SJSA1 (cell line): ENCODE data around the gene KRT78. TPM values are rescaled to one million over a fixed set of nuclear protein-coding genes. Genes with fewer than 3 reads are reported as not detected.
A peak's percentile ranks its signal among the peaks of the same experiment; 100 is the strongest.

Source experiments
- DNase-seq, 2 experiments: peaks; one replicate each; pipeline ENCODE4 v3.0.0-alpha.2; 2015 to 2020; ENCODE audit warnings: low spot score in 2 of 2, low read depth in 1 of 2
- H3K27ac ChIP-seq: fragments of 250-450 bp; sonication (Bioruptor Pico); 2 replicates; pipeline ENCODE4 v1.5.1; 2020; ENCODE audit warnings: mild to moderate bottlenecking, moderate library complexity
- H3K27me3 ChIP-seq: fragments of 250-450 bp; sonication (Bioruptor Pico); replicated peaks from 2 replicates; pipeline ENCODE4 v1.5.1; 2020; ENCODE audit warnings: mild to moderate bottlenecking, moderate library complexity
- H3K36me3 ChIP-seq: fragments of 250-450 bp; sonication (Bioruptor Pico); 2 replicates; pipeline ENCODE4 v1.5.1; 2020; ENCODE audit warnings: mild to moderate bottlenecking
- H3K4me1 ChIP-seq: fragments of 250-450 bp; sonication (Bioruptor Pico); replicated peaks from 2 replicates; pipeline ENCODE4 v1.6.1; 2021; ENCODE audit warnings: mild to moderate bottlenecking
- H3K4me3 ChIP-seq: fragments of 250-450 bp; sonication (Bioruptor Pico); 2 replicates; pipeline ENCODE4 v1.5.1; 2020; ENCODE audit warnings: mild to moderate bottlenecking
- H3K9me3 ChIP-seq: fragments of 250-450 bp; sonication (Bioruptor Pico); replicated peaks from 2 replicates; pipeline ENCODE4 v1.5.1; 2020; ENCODE audit warnings: mild to moderate bottlenecking
- total RNA-seq: library from RNA; depleted of rRNA; stranded (reverse); fragments of >200 nt; shearing (Covaris generic); gene quantifications from 2 replicates; pipeline ENCODE4 v1.2.3, GENCODE V29; 2014

The KRT78 gene
- total RNA-seq, 1 experiment from 2014 or later: 0.21 TPM

DNA sequence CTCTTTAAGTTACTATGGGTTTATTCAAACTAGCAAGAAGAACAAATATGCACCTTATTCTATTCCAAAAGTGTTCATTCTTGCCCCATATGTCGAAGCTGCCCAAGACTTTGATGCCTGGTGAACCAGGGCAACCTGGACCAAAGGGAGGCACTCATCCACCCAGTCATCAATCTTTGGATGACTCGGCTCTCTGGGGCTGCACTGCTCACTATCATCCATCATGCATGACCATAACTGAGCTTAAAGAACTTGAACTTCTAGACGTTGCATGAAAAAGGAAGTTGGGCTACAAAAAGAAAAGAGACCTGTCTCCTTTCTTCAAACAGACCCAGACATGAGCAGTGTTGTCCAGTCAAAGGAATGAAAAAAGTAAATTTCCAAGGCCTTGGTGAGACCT lies 36.0 kb downstream of the KRT78 start:
- H3K4me1 ChIP-seq: 0 out of 2 replicates have a peak, but pooled peaks cover 3% of the 10 kb centered on the region
- H3K27ac ChIP-seq: no peak overlapping the region
- peaks cover 31% of the 10 kb centered on the region for H3K9me3 ChIP-seq
- peaks cover 93% of the 10 kb centered on the region for H3K27me3 ChIP-seq
- H3K4me3 ChIP-seq: no peak overlapping the region
- DNase-seq: peak in 1 of 2 experiments; percentile 94
- no peaks in the 10 kb centered on the region for H3K36me3 ChIP-seq

DNA sequence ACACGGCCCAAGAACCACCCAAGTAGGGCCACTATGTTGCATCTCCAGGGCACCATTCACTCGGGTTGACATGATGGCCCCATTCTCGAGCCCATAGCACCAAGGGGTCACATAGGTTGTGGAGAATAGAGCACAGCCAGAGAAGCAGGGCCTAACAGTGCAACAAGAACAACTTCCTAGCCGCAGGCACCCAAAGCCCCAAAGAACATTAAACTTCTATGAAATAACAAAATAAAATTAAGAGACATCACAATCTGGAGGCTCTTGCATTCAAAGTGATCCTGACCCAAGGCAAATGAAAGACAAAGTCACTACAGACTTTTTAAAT lies 36.8 kb downstream of the KRT78 start:
- Histone ChIP-seq H3K4me3 (no peak overlapping the region), H3K4me1 (0 out of 2 replicates have a peak, but pooled peaks cover 3% of the 10 kb centered on the region), H3K27me3 (peaks cover 93% of the 10 kb centered on the region), H3K36me3 (no peaks in the 10 kb centered on the region), H3K9me3 (peaks cover 31% of the 10 kb centered on the region), H3K27ac (no peak overlapping the region)
- peak in 1 of 2 experiments; percentile 94 for DNase-seq

DNA sequence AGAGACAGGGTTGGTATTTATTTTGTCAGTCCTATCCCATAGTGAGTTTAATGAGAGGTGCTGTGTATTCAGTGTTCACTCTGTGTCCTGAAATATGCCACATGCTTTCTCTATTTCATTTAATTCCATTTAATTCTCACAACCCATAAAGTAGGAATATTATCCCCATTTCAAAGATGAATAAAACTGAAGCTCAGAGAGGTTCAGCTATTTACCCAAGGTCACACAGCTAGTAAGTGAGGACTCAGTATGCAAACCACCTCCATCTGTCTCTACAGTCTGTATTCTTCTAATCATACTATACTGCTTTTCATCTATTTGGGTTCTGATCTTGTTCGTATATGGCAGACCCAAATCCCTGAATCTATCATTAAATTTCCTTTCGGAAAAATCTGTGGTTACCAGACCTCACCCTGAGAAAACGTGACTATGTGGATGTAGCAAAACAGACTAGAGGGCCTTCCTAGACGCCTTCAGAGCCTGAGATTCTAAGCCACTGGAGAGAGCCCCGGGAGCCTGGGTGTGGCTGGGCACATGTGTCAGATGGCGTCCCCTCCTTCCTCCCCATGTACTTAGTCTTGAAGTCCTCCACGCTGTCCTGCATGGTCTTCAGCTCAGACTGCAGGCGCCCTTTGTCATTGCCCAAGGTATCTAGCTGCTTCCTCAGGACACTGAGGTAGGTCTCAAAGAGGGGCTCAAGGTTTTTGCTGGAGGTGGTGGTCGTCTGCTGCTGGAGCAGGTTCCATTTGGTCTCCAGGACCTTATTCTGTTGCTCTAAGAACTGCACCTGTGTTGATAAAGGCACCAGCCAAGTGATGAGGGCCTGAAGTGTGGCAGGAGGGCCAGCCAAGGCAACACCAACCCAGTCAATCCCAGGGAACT lies 37.4 kb downstream of the KRT78 start:
- Histone ChIP-seq H3K4me1 (0 out of 2 replicates have a peak, but pooled peaks cover 3% of the 10 kb centered on the region), H3K27me3 (peaks cover 95% of the 10 kb centered on the region), H3K4me3 (no peak overlapping the region), H3K36me3 (no peaks in the 10 kb centered on the region), H3K27ac (no peak overlapping the region), H3K9me3 (peaks cover 30% of the 10 kb centered on the region)
- DNase-seq: peak; percentile 80 to 94

DNA sequence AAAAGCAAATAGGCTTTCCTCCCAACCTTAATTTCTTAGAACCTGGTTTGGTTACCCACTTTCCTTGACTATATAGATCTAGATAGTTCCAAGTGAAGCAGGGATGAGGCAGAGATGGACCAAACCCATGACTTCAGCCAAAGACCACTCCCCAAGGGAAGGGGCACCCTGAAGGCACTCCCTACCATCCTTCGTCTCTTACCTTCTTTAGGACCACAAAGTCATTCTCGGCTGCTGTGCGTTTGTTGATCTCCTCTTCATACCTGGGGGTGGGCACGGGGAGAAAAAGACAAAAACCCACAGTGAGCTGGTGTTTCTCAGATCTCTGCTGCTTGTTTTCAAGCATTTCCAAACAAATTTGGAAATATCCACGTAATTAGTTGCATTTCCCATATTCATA lies 38.2 kb downstream of the KRT78 start:
- H3K4me1 ChIP-seq: 0 out of 2 replicates have a peak, but pooled peaks cover 3% of the 10 kb centered on the region
- peaks cover 32% of the 10 kb centered on the region for H3K9me3 ChIP-seq
- H3K4me3 ChIP-seq: no peak overlapping the region
- H3K27ac ChIP-seq: no peak overlapping the region
- DNase-seq: peak; percentile 79 to 93
- peaks cover 96% of the 10 kb centered on the region for H3K27me3 ChIP-seq
- H3K36me3 ChIP-seq: no peaks in the 10 kb centered on the region

DNA sequence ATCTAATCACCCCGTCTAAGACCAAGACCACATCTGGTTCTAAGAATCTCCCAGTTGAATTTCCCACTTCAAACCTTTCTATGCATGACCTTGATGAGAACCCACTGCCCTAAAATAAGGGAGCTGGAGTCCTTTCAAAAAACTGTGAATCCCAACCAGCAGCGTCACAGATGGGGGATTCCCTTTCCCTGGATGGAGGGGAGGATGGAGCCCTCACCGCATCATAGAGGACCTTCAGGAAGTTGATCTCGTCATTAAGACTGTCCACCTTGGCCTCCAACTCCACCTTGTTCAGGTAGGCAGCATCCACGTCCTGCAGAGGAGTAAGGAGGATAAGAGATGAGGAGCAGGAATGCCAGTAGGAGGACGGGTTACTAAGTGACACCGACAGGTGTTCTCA lies 39.6 kb downstream of the KRT78 start:
- Histone ChIP-seq H3K27me3 (peaks cover 87% of the 10 kb centered on the region), H3K4me1 (0 out of 2 replicates have a peak, but pooled peaks cover under 1% of the 10 kb centered on the region), H3K9me3 (peaks cover 30% of the 10 kb centered on the region), H3K36me3 (no peaks in the 10 kb centered on the region), H3K4me3 (no peak overlapping the region), H3K27ac (no peak overlapping the region)
- DNase-seq: peak in 1 of 2 experiments; percentile 94

DNA sequence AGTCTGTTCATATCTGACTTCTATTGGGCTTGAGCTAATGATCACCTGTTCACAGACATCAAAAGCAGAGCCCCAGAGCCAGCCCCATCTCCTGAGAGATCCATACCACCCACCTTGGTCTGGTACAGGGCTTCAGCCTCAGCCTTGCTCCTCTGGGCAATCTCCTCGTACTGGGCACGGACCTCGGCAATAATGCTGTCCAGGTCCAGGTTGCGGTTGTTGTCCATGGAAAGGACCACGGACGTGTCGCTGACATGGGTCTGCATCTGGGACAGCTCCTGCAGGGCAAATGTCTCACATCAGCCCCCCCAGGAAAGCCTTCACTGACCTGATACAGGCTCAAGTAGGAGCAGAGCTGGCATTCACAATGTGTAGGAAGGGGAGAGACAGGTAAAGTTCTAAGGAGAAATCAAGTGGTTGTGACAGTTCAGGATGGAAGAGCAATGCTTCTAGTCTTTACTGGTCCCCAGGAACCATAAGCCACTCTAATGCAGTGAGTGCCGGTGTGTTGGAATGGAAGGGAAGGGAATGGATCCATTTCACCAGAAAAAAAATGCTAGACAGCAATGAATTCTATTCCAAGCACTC lies 40.1 kb downstream of the KRT78 start:
- no peaks in the 10 kb centered on the region for H3K36me3 ChIP-seq
- peaks cover 87% of the 10 kb centered on the region for H3K27me3 ChIP-seq
- no peak overlapping the region for H3K4me3 ChIP-seq
- no peak overlapping the region for H3K27ac ChIP-seq
- no peaks in the 10 kb centered on the region for H3K4me1 ChIP-seq
- H3K9me3 ChIP-seq: peaks cover 30% of the 10 kb centered on the region
- DNase-seq: peak; percentile 78 to 94

DNA sequence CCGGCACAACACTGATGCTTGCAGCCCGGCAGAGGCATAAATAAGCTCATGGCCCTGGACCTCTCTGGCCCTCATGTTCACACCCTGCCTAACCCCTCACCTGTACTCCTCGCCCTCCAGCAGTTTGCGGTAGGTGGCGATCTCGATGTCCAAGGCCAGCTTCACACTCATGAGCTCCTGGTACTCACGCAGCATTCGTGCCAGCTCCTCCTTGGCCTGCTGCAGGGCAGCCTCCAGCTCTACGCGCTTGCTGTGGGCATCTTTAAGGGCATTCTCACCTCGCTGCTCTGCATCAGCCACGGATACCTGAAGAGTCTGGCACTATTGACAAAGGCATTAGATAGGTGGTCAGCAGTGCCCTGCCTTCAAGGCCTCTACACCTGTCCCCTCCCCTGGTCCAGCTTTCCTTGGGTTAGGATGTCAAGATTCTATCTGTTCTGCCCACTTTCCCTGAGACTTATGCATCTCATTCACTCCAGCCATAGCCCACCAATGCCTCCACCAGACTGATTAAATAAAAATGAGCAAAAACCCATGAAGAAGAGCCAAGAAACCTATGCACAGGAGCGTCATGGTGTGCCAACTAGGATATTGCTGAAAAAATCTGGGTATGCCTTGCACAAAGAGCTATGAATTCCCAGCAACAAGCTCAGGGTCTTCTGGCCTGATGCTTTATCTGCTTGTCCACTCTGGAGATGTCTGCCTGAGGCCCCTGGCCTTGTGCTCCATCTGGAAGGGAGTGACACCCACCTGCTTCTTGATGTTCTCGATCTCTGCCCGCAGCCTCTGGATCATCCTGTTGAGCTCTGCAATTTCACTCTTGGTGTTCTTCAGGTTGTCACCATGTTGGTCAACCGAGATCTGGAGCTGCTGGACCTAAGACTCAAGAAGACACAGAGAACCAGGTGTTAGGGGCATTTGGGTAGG lies 41.0 kb downstream of the KRT78 start:
- Histone ChIP-seq H3K4me3 (no peak overlapping the region), H3K9me3 (peaks cover 33% of the 10 kb centered on the region), H3K27me3 (peaks cover 85% of the 10 kb centered on the region), H3K27ac (no peak overlapping the region), H3K36me3 (no peaks in the 10 kb centered on the region), H3K4me1 (no peaks in the 10 kb centered on the region)
- peak; percentile 82 to 95 for DNase-seq

DNA sequence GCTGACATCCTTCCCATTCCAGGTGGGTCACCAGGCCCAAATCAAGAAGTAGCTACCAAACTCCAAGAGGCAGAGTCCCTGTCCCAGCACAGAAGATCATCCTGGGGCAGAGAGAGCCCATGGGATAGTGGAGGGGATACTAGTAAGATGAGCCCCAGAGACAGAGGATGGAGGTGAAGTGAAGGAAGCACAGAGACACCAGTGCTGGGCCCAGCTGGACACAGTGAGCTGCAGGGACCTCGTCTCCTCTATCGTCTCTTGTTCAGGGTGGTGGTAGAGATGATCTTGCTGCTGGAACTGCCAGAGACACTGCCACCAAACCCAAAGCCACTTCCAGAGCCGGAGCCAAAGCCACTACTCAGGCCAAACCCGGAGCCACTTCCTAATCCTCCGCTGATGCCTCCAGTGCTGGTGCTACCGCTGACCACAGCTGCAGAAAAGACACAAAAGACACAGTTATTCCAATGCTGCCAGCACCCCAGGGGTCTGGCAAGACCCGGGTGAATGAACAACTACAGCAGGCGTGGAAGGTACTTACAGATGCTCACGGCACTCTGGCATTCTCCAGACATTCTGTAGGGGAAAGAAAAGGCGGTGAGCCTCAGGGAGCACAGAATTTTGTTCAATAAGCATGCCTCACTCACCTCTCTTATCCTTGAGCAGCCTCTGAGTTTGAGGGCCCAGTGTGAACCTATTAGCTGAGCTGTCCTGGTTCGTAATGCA lies 41.8 kb downstream of the KRT78 start:
- peaks cover 40% of the 10 kb centered on the region for H3K9me3 ChIP-seq
- peak; percentile 82 to 94 for DNase-seq
- peaks cover under 1% of the 10 kb centered on the region for H3K4me1 ChIP-seq
- H3K27ac ChIP-seq: no peak overlapping the region
- H3K27me3 ChIP-seq: peaks cover 78% of the 10 kb centered on the region
- H3K4me3 ChIP-seq: no peak overlapping the region
- H3K36me3 ChIP-seq: no peaks in the 10 kb centered on the region

DNA sequence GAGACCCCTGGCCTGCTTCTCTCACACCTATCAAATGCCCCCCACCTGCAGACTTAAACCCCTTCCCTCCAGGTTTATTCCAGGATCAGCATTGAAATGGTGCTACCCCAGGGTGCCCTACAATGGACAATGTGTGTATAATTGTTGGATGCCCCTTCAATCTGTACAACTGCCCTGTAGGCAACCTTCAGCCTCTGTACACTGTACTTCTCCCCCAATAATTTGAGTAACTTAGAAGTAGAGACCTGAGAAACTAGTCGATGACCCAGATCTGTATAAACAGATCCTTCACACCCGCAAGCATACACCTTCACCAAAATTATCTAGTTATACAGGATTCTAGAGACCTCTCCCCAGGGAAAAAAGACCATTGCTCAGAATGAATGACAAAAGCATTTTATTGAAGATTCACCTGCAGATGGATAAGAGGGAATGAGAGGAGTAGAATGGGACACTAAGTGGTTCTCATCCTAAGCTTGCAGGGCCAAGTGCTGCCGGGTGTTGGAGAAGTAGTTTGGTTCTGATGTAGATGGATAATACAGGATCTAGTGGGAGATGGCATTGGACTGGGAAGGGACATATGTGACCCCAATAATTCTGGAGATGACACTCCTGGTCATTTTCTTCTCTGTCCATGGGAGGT lies 42.5 kb downstream of the KRT78 start:
- Histone ChIP-seq H3K36me3 (no peaks in the 10 kb centered on the region), H3K27ac (no peak overlapping the region), H3K9me3 (peaks cover 42% of the 10 kb centered on the region), H3K4me3 (no peak overlapping the region), H3K27me3 (peaks cover 71% of the 10 kb centered on the region), H3K4me1 (peaks cover 8% of the 10 kb centered on the region)
- peak; percentile 78 to 91 for DNase-seq

DNA sequence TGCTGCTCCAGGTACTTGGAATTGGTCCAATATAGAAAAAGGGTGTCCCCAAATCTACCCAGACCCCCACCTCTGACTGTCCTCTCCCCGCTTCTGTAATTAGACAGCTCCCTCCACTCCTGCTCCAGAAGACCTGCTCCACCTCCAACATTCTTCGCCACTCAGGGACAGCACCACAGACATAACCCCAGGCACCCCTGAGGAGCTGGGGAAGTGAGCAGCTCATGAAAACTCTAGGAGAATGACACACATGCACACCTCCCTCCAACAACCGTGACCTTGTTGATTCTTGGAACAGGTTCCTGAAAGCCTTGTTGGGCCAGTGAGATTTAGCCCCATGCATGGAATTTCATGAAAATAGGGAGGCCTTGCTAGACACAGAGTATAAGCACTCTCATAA lies 43.1 kb downstream of the KRT78 start:
- no peak overlapping the region for H3K4me3 ChIP-seq
- peaks cover 12% of the 10 kb centered on the region for H3K4me1 ChIP-seq
- peaks cover 42% of the 10 kb centered on the region for H3K9me3 ChIP-seq
- H3K27me3 ChIP-seq: peaks cover 65% of the 10 kb centered on the region
- peak in 1 of 2 experiments; percentile 83 for DNase-seq
- no peaks in the 10 kb centered on the region for H3K36me3 ChIP-seq
- no peak overlapping the region for H3K27ac ChIP-seq

DNA sequence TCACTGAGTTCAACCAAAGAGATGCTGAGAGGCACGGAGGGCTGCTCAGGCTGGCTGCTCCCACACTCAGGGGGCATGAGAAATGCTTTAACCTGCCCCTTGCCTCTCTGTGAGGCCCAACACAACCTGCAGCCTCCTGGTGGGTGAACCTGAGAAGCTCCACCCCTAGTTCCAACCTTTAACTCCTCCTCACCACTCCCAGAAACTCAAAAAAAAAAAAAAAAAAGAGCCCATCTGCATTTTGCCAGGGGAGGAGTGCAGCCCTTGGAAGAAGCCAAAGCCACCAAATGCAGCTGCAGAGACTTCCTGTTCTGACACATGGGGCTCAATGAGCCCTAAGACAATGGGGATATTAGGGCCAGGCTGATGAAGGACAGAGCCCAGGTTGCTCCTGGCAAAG lies 43.8 kb downstream of the KRT78 start:
- no peak overlapping the region for H3K4me3 ChIP-seq
- no peak overlapping the region for H3K27ac ChIP-seq
- no peaks in the 10 kb centered on the region for H3K36me3 ChIP-seq
- H3K27me3 ChIP-seq: peaks cover 59% of the 10 kb centered on the region
- H3K9me3 ChIP-seq: peaks cover 42% of the 10 kb centered on the region
- peak; percentile 83 to 89 for DNase-seq
- peaks cover 19% of the 10 kb centered on the region for H3K4me1 ChIP-seq

DNA sequence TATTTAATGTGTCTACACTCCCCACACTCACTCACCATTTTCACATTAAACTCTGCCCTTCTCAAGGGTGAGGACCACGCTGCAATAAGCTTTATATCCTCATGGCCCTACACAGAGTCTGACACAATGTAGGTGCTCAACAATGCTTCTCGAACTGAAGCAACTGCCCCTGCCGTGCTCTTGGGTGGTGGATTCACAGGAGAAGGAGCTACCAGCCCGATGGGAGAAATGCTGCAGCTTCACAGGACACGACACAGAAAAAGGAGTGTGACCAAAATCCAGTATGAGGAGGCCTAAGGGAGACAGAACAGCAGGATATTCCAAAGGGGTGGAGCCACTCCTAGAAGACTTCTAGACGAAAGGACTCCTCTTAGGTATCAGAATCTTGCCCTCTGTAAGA lies 46.4 kb downstream of the KRT78 start:
- no peak overlapping the region for H3K4me3 ChIP-seq
- peaks cover 22% of the 10 kb centered on the region; the same call in 1 of the 2 replicates for H3K9me3 ChIP-seq
- no peaks in the 10 kb centered on the region for H3K36me3 ChIP-seq
- H3K27ac ChIP-seq: no peak overlapping the region
- peaks cover 34% of the 10 kb centered on the region for H3K27me3 ChIP-seq
- peak; percentile 79 to 95 for DNase-seq
- peaks cover 44% of the 10 kb centered on the region for H3K4me1 ChIP-seq
